GM21786 (cell line): ENCODE results near the gene IPO4.
A peak's percentile ranks its signal among the peaks of the same experiment; 100 is the strongest.

Experiments
- ATAC-seq: cut with Tn5 transposase; IDR thresholded peaks from one replicate; pipeline ENCODE4 v1.9.1; 2021; ENCODE audit not compliant: unreplicated experiment

IPO4 gene

DNA sequence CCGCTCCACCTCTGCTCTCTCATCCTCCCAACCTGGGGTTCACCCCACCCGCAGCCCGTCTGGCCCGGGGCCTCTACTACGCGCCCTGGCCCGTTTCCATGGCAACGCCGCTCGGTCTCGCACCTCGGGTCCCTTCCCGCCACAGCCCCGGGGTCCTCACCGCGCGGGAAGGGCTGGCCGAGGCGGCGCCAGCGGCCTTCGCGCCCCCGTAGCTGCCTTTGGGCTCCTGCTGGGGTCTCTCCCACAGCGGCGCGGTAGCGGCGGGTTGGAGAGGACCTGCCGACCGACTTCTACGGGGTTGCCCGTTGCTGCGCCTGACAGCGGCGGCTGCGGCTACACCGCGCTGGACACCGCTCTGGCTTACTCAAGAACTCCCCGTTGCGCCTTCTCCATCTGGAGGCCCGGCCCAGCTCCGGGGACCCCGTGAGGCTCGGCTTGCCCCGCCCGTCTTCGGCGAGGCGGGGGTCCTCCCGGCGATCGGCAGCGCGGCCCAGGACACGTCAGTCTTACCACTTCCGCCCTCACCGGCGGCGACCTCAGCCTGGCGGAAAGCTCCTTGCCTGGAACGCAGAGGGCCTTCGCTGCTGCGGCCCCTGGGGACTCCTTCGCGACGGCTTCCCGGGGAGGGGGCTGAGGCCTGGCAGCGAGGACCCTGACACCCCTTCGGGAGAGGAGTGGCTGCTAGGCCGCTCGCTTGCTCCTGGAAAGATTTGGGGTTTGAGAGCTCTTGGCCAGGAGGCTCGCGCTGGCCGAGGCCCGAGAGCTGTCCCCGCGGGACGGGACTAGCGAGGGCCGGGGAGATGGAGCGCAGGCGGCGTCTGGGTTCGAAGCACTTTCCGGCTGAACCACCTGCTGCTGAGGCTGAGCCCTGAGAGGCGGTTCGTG is 6.8 kb upstream of the IPO4 start, which contains the start of gene TM9SF1:
TM9SF1 (minus strand) TSS at position 256 of the 885 bp plus-strand sequence. CDS start 422 bp downstream, outside the sequence.
- peak; percentile 84 for ATAC-seq

DNA sequence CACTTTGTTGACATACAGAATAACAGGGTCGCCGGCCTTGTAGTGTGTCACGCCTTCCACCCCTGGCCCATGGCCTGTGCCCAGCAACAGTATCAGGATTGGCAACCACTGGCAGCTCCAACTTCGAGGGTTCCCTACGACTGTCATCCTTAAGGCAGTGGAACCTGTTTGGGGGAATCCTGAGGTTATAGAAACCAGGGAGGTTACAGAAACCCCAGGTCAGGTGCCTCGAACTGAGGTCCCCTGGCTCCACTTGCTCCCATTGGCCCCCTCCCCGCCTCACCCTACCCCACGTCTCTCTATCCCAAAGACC is 6.2 kb upstream of the IPO4 start:
- no peak for ATAC-seq

DNA sequence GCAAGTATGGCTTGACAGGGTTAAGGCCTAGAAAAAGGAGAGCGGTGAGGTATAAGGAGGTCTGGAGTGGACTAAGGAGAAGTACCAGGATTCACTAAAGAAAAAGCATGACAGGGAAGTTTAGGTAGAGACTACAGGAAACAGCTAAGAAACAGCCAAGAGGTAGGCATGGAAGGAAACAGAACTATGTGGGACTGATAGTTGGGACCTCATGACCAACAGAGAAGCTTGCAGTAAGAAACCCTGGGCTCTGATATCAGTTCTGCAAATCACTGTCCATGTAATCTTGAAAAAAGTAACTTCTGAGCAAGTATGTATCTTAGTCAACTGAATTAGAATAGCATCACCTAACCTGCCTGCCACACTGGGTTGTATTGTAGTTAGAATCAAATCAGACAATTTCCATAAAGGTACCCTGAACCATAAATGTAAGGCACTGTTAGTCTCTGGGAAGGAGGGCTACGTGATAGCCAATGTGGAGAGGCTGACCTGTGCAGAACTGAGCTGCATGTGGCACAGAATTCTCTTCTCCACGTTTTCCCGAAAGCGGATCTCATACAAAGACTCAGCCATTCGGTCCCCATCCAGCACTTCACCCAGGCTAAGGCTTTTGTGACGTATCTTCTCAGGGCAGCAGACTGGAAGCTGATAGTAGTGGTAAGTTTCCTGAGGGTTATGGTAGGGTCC is 5.7 kb upstream of the IPO4 start:
- ATAC-seq: no peak

DNA sequence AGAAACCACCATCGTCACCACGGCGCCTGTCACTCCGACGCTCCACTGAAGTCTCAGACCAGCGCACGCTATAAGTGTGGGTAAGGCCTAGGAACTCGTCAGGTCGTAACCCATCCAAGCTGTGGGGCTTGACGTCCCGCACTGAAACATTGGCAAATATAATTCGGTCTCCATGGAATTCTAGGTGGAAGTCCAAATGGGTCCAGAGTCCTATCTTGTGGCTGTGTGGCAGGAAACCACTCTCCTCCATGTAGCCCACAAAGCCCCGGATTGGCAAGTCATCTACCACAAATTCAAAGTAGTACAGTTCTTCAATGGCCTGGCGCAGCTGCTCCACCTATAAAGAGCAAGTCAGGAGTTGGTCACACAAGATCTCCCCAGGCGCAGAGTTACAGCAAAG is 4.3 kb upstream of the IPO4 start:
- ATAC-seq: no peak

DNA sequence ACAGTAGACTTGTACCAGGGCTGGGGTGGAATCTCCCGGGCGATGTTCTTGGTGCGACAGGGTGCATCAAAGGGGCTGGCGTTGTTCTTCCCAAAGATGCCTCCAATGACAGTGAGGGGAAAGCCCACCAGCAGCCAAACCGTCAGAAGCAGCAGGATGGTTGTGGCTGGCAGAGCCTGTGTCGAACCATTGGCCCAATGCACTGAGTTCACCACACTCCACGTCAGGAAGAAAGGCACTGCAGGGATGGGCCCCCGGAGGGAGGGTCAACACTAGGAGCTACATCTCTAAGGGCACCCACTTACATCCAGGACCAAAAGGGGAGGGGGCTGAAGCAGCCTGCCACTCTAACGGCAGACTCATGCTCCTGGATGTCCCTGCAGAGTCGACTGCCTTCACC is 1.8 kb upstream of the IPO4 start:
- no peak for ATAC-seq

DNA sequence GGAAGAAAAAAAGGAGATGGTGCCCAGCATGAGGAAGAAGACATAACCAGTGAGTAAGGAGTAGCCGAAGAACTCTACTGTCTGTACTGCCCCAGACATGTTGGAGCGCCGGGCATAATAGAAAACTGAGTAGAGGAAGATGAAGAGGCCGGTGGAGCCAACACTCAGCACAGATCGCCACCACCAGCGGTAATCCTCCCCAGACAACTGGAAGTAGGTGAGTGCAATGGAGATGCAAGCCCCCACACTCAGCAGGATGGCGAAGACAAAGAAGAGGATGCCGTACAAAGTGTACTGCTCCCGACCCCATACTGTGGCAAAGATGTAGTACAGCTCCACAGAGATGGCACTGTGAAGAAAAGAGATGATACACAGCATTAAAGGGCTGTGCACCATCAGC is 844 bp upstream of the IPO4 start:
- ATAC-seq: no peak

DNA sequence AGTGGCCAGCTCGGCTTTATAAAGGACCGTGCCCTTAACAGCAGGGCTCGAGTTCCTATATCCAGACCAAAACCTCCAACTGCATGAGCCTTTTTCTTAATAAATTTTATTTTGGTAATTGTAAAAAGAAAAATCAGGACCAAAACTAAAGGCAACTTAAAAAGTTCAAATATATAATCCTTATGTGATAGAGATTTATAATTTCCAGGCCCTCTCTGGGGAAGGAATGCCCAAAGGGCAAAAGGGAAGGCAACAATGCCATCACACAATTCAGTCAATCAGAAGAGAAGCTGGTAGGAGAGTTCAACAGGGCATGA is 401 bp upstream of the IPO4 start:
- no peak for ATAC-seq

DNA sequence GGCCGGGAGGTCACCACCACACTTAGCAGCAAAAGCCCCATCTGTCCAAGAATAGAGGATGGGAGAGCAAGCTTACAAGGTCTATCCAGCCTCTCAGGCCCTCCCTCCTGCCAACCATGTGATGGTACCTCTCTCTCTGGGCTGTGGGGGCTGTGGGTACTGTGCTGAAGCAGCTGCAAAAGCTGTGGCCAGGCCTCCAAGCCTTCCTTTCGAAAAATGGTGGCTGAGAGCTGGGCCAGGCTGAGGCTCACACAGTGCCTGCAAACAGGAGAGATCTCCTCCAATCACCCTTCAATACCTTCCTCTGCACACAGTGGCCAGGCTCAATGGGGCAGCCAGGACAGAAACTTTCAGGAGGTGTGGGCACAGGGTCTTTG is 1.1 kb downstream of the IPO4 start:
- no peak for ATAC-seq

DNA sequence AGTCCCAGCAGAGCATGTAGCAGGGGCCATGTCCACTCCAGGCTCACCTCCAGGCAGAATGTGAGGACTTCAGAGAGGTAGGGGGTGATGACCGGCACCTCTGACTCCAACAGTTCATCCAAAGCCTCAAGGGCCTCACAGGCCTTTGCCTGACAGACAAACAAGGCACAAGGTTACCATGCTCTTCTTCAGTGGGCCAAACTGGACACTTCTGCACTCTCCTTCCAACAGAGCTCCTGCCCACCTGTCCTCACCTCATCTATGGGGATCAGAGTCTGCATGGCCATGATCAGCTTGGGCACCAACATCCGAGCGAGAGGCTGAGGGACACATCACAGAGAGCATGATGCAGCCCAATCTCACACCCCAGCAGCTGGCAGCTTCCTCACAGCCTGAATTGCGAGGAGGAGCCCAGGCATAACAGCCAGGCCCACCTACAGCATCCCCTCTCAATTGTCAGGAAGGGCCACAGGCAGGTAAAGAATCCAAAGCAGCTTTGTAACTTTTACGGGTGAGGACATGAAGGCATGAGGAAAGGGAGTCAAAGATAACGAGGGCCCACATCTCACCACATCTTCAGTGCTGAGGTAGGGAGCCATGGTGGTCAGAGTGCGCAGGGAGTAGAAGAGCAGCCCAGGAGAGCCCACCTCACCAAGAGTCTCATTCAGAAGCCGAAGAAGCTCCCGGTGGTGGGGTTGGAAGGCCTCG is 1.6 kb downstream of the IPO4 start:
- ATAC-seq: no peak

DNA sequence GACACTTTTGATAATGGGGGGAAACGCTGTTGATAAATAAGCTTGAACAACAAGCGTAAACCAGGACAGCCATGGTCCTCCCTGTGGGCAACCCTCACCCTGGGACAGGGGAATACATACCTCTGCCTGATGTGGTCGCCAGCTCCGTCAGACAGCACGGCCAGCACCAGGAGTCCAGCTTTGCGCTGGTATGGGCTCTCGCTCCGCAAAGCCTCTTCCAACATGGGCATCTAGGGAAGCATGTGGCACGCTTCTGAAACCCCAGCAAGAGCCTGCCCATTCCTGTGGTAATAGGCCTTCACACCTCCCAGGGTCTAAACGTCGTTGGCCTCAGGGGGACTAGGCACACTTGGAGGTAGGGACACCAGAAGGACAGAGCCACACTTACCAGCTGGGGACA is 2.9 kb downstream of the IPO4 start:
- no peak for ATAC-seq

DNA sequence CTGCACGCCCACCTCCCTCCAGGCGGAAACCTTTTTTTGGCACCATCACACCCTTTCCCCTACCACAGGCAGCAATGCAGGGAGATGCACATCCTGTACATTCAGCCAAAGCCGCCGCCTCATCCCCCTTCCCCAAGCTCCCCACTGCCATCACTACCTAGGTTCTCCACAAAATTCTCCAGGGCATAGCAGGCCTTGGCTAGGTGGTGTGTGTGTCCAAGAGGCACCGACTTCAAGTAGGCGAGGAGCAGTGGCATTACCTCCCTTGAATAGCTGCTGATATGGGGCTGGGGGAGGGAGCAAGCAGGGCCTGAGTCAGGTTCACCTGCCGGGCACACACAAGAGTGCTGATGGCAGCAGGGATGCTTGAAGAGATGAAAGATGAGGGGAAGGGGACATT is 3.6 kb downstream of the IPO4 start:
- ATAC-seq: no peak

DNA sequence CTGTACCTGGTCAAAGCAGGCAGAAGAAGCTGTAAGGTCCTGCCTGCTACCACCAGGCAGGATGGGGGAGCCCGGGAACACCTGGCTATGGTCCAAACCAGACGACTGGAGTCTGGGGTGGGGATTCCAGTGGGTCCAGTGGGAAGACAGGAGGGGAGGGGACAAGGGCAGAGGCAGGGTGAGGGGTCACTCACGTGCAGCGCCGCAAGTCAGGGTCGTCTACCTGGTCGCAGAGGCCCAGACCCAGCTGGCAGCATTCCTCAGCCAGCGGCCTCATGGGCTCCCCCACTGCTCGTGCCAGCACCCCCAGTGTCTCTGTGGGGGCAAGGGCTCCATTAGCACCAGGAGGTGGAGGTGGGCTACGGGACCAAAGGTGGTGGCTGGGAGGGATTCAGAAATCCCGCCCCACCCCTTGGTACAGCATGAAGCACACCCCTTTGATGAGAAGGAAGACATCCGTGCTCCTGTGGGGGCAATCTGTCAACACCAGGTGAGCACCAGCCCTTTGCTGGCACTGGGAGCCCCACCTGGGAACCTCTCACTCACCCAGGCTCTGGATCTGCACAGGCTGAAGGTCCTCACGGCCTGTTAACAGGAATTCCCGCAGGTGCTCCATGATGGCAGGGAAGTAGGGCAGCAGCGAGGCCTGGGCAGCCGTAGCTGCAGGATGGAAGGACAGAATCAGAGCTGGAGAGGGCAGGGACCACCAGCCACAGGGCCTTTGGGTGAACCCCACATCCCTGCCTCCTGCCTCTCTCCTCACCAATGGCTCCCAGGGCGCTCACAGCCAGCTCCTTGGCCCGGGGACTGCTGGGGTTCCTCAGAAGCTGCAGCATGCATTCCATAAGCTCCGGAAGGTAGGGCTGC is 4.3 kb downstream of the IPO4 start:
- no peak for ATAC-seq

DNA sequence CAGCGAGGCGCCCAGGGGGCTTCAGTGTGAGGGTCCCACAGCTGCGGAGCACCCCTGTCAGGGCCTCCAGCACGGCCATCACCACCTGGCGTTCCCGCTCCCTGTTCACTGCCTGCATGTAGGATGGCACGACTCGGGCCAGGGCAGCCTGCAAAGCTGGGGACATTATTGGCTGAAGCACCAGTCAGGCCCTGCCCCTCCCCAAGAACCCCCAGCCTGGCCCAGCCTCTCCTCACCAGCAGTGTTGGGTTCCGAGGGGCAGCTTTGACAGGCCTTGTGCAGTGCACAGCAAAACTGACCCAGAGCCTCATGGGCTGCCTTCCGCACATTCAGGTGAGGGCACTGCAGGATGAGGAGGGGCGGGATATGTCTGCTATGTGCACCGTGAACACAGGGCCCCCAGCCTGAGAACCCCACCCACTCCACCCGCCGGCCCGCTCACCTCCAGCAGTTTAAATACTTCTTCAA is 5.6 kb downstream of the IPO4 start:
- ATAC-seq: no peak

DNA sequence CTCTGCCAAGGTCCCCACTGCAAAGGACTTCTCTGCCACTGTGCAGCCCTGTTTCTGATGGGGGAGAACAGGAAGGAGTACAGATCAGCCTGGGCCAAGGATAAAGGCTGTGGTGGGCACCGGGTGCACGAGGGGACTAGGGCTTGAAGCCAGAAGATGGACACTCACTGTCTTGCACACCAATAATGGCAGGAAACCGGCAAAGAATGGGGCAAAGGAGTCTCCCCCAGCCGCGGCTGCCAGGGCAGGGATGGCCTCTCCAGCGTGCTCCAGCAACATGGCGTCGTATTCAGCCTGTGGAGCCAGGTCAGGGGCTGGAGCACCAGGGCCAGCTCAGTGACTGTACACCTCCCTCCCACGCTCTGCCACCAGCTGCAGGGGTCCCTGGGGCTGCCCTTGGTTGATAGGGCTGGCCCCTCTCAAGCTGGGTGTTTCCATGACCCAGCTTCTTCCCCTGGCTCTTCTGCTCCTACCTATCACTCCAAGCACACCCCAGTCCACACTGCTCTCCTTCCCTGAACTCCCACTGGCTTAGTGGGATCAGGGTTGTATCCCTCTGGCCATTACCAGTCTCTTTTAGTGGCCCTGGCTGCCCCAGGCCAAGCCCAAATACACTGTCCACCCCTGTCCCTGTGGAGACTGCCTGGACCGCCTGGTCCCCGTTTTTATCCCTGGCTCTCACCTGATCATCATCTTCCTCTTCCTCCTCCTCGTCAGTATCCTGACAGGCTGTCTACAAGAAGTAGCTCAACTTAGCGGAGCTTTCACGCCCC is 6.3 kb downstream of the IPO4 start:
- no peak for ATAC-seq

DNA sequence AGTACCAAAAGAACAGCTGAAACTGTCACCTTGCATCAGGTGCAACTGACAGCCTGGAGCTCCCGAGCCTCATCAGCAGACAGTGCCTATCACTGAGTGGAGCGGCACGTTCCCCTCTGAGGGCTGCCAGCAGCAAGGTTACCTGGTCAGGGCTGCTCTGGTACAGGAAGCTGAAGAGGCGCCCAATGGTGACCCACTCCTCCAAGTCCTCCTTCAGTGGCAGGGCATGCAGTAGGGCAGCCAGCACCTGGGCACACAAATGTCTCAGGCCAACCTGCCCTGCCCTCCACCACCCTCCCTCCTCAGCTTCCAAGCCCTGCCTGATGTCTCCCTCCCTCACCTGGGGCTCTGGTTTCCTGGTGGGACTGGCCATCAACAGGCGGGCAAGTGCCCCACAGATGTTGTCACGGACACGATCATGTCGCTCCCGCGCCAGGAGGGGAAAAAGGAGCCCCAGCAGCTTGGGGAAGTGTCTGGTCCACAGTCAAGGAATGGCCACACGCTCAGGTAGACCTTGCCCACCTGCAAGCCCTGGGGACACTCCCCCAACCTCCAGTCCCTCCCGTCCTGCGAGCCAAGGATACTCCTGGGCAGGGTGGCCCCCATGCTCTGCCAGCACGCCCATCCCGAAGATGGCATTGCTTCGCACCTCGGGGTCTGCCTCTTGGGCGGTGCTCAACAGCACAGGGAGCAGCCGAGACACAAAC is 7.1 kb downstream of the IPO4 start:
- ATAC-seq: no peak

DNA sequence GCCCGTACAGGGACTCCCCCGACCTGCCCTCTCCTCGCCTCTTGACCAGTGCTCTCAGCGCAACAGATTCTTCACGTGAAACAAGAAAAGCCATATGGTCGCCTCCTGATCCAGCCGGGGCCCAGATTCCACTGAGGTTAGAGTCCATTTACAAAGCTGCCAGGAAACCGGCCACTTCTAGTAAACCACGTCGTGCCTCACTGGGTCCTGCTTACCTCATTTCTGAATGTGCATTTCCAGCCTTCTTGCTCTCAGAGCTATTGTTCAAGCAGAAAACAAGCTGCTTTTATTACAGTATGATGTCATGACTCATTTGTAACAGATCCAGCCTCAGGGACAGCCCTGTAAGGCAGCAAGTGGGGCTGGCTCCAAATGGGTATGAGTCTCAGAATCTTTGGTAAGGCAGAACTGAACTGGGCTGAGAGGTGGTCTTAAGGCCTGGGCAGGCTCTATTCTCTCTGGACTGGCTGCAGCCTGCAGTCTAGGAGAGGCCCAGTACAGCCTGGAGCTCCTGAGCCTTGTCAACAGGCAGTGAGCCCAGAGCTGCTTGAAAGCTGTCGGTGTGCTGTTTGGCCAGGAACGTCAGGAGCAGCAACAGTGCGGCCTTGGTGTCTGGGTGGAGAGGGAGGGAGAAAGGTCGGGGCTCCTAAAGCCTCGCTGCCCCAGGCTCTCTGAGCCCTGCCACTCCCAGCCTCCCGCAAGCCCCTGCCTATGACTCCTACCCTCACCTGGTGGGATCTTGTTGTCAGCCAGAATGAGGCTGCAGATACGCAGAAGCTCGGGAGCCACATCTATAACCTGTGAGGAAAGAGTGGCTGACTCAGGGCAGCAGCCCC is 8.4 kb downstream of the IPO4 start:
- no peak for ATAC-seq

DNA sequence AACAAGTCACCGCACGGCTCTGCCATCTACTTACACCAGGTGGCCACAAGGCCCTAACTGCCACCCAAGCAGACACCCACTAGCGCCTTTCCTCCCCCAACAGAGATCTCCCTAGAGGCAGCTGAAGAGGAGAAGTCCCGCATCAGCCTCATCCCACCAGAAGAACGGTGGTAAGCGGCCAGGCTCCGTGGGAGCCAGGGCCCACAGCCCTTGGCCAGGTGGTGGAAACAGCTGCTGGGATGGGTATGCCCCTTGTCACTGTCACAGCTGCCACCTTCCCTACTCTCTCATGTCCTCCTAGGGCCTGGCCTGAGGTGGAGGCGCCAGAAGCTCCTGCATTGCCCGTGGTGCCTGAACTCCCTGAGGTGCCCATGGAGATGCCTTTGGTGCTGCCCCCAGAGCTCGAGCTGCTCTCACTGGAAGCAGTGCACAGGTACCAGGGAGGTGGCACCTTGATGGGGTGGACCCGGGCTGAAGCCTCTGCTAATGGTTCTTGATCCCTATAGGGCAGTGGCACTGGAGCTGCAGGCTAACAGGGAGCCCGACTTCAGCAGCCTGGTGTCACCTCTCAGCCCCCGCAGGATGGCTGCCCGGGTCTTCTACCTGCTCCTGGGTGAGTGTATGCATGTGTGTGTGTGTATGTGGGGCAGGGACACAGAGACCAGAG is 9.2 kb downstream of the IPO4 start:
- ATAC-seq: no peak
